HG03442 (cell line): ENCODE data around the gene SULF2.

Source experiments
- ATAC-seq: cut with Tn5 transposase; IDR thresholded peaks from one replicate; pipeline ENCODE4 v1.9.1; 2021; ENCODE audit warnings: mild to moderate bottlenecking, moderate library complexity; ENCODE audit not compliant: unreplicated experiment

The SULF2 gene

GRCh38 chr20:47785854-47786764 is 828 bp upstream of the SULF2 start:
- ATAC-seq, result no peak

- no peak for ATAC-seq
Observed at GRCh38 chr20:47784599-47785310, 526 bp downstream of the SULF2 start.

- no peak for ATAC-seq
Observed at GRCh38 chr20:47783828-47784598, 1.3 kb downstream of the SULF2 start.

GRCh38 chr20:47782920-47783552 is 2.2 kb downstream of the SULF2 start:
- no peak for ATAC-seq

GRCh38 chr20:47782076-47782475 is 3.2 kb downstream of the SULF2 start:
- ATAC-seq, result no peak

GRCh38 chr20:47781632-47782031 is 3.6 kb downstream of the SULF2 start:
- ATAC-seq, result no peak

- ATAC-seq, result no peak
Observed at GRCh38 chr20:47780720-47781389, 4.4 kb downstream of the SULF2 start.

- ATAC-seq, result no peak
Observed at GRCh38 chr20:47778398-47779354, 6.6 kb downstream of the SULF2 start.

- no peak for ATAC-seq
Observed at GRCh38 chr20:47777220-47777619, 8.1 kb downstream of the SULF2 start.

GRCh38 chr20:47776639-47777038 is 8.6 kb downstream of the SULF2 start:
- ATAC-seq, result no peak

- ATAC-seq, result no peak
Observed at GRCh38 chr20:47775841-47776240, 9.4 kb downstream of the SULF2 start.

- ATAC-seq, result no peak
Observed at GRCh38 chr20:47775039-47775438, 10.2 kb downstream of the SULF2 start.

- no peak for ATAC-seq
Observed at GRCh38 chr20:47774131-47774777, 11.0 kb downstream of the SULF2 start.

GRCh38 chr20:47773371-47773786 is 11.9 kb downstream of the SULF2 start:
- no peak for ATAC-seq

GRCh38 chr20:47770935-47771334 is 14.3 kb downstream of the SULF2 start:
- no peak for ATAC-seq

GRCh38 chr20:47768016-47768824 is 17.1 kb downstream of the SULF2 start:
- no peak for ATAC-seq

- no peak for ATAC-seq
Observed at GRCh38 chr20:47765691-47766594, 19.3 kb downstream of the SULF2 start.
